K562 (cell line): ENCODE measurements around the gene CATSPER1. TPM values are rescaled to one million over a fixed set of nuclear protein-coding genes. Genes with fewer than 3 reads are reported as not detected.

ENCODE experiments used
- ARID1B ChIP-seq: fragments of 450-650 bp; IDR thresholded peaks from 2 replicates; pipeline ENCODE4 v1.6.1; 2016; ENCODE audit warnings: antibody characterized with exemption, mild to moderate bottlenecking, inconsistent platforms
- BRF1 ChIP-seq: IDR thresholded peaks from 3 replicates; pipeline ENCODE4 v1.6.1; 2011; ENCODE audit warnings: borderline replicate concordance, mild to moderate bottlenecking; ENCODE audit not compliant: insufficient read length; ENCODE audit errors: extremely low read depth
- CBX3 ChIP-seq, 2 experiments: IDR thresholded peaks; 1 replicate in 1 of 2; 2 replicates in 1 of 2; pipeline ENCODE4 v1.6.1; 2012; ENCODE audit warnings: inconsistent platforms in 2 of 2, low read length in 2 of 2, borderline replicate concordance in 1 of 2, control low read depth in 1 of 2
- CEBPG ChIP-seq, 3 experiments: fragments of 200-800 bp in 1 of 3; sonication (Bioruptor generic) in 1 of 3; sonication (generic) in 1 of 3; formaldehyde crosslinking in 1 of 3; IDR thresholded peaks in 2 of 3; conservative IDR thresholded peaks in 1 of 3; 2 replicates each; pipeline versions ENCODE4 v1.6.1 to v1.8.0; 2016 to 2022; ENCODE audit warnings: missing compliant biosample characterization in 2 of 3, missing genetic modification characterization in 2 of 3, mild to moderate bottlenecking in 1 of 3, missing genetic modification reagents in 1 of 3
- FOXJ2 ChIP-seq: fragments of 200-800 bp; sonication (Bioruptor generic); IDR thresholded peaks from 2 replicates; pipeline ENCODE4 v1.6.1; 2016; ENCODE audit warnings: missing genetic modification characterization, missing compliant biosample characterization
- GTF2B ChIP-seq: IDR thresholded peaks from 2 replicates; pipeline ENCODE4 v1.6.1; 2011; ENCODE audit not compliant: insufficient read length; ENCODE audit errors: extremely low read depth
- NEUROD1 ChIP-seq: fragments of 150-350 bp; IDR thresholded peaks from 2 replicates; pipeline ENCODE4 v1.6.1; 2014; ENCODE audit warnings: borderline replicate concordance, low read length, low read depth; ENCODE audit not compliant: partially characterized antibody
- RERE ChIP-seq: sonication (generic); formaldehyde crosslinking; IDR thresholded peaks from 2 replicates; pipeline ENCODE4 v1.8.0; 2023; ENCODE audit warnings: missing genetic modification reagents, mild to moderate bottlenecking, borderline replicate concordance
- SMAD1 ChIP-seq: fragments of 150-350 bp; IDR thresholded peaks from 2 replicates; pipeline ENCODE4 v1.6.1; 2014; ENCODE audit warnings: low read length, low read depth; ENCODE audit not compliant: partially characterized antibody
- SMARCA5 ChIP-seq: fragments of 450-650 bp; IDR thresholded peaks from 2 replicates; pipeline ENCODE4 v1.6.1; 2016
- SNRNP70 ChIP-seq: fragments of 200-400 bp; formaldehyde crosslinking; optimal IDR thresholded peaks from 2 replicates; pipeline ENCODE3; 2017; ENCODE audit warnings: low read depth, low read length
- TCF7L2 ChIP-seq: fragments of 150-350 bp; IDR thresholded peaks from 2 replicates; pipeline ENCODE4 v1.6.1; 2016; ENCODE audit warnings: low read depth, mild to moderate bottlenecking, low read length, moderate library complexity
- ZBTB7A ChIP-seq: IDR thresholded peaks from 2 replicates; pipeline ENCODE4 v1.6.1; 2011; ENCODE audit warnings: low read depth, mild to moderate bottlenecking, low read length, moderate library complexity, borderline replicate concordance; ENCODE audit not compliant: control insufficient read depth
- polyA plus RNA-seq, 8 experiments: library from polyadenylated mRNA; depleted of rRNA in 4 of 8; stranded (reverse) in 5 of 8; unstranded in 3 of 8; fragments of >200 nt; fragmentation: Nextera tagmentation in 2 of 8; fragmentation: Illumina TruSeq in 1 of 8; extraction: Ambion mirVana in 2 of 8; extraction: Trizol in 1 of 8; gene quantifications; 2 replicates each; pipeline versions ENCODE4 v1.2.1 to v1.2.3, GENCODE V29; 2011 to 2014; ENCODE audit warnings: inconsistent platforms in 1 of 8, missing spikeins in 1 of 8
- total RNA-seq, 7 experiments: library from RNA; depleted of rRNA in 6 of 7; stranded (reverse); fragments of >200 nt in 6 of 7; fragmentation: Illumina TruSeq in 2 of 7; extraction: Trizol in 2 of 7; gene quantifications; 2 replicates each; pipeline versions ENCODE4 v1.2.1 to v1.2.3, GENCODE V29; 2011 to 2021; ENCODE audit warnings: low replicate concordance in 1 of 7

The CATSPER1 gene
- total and polyA plus RNA-seq, 9 of the 15 experiments (the other 6 are each of a cell fraction or from before 2014, with no cell fraction given) = 0.21 to 3.3 (median 0.76) TPM

- TF ChIP-seq RERE (CRISPR knock-in tag) = no peak
- no peak for TF ChIP-seq NEUROD1
- no peak for TF ChIP-seq CBX3 (IDR thresholded peaks at IDR 0.05; ENCODE audit: borderline replicate concordance in 1 of 2, low read length in 2 of 2)
- TF ChIP-seq FOXJ2 (tag) = no peak
- TF ChIP-seq TCF7L2 = no peak
- no peak for TF ChIP-seq SMAD1
- peak; percentile 13; the same call in 1 of the 2 replicates for TF ChIP-seq ZBTB7A
- TF ChIP-seq GTF2B = no peak
- no peak for TF ChIP-seq SNRNP70
- no peak for TF ChIP-seq BRF1
- no peak for TF ChIP-seq CEBPG (CRISPR knock-in tag; IDR thresholded peaks at IDR 0.05)
- TF ChIP-seq CEBPG (tag; conservative IDR thresholded peaks at IDR 0.05 in 1 of 2, IDR thresholded peaks at IDR 0.05 in 1 of 2) = no peak
- no peak for TF ChIP-seq SMARCA5
- TF ChIP-seq ARID1B = no peak
These were observed 43.7 kb upstream of the CATSPER1 start, which contains the start of gene PACS1 (continued) for GRCh38 chr11:66069715-66070603.
